Osteoblast (primary cell): ENCODE results near the gene KIF25. TPM values are rescaled to one million over a fixed set of nuclear protein-coding genes. Genes with fewer than 3 reads are reported as not detected.
A peak's percentile ranks its signal among the peaks of the same experiment; 100 is the strongest.

Experiments
- DNase-seq: peaks from one replicate; pipeline ENCODE4 v3.0.0; 2011; ENCODE audit warnings: low spot score, mixed read lengths; ENCODE audit not compliant: insufficient read length; ENCODE audit errors: missing footprints
- H2AFZ ChIP-seq: 2 replicates; pipeline ENCODE4 v1.6.0; 2011; ENCODE audit warnings: mild to moderate bottlenecking, low read length
- H3K27ac ChIP-seq: 2 replicates; pipeline ENCODE4 v1.5.1; 2011; ENCODE audit warnings: mild to moderate bottlenecking, low read depth, low read length, moderate library complexity
- H3K27me3 ChIP-seq: 2 replicates; pipeline ENCODE4 v1.6.0; 2012; ENCODE audit warnings: mild to moderate bottlenecking, control low read depth, inconsistent platforms, low read length, moderate library complexity; ENCODE audit not compliant: insufficient read depth
- H3K36me3 ChIP-seq: 2 replicates; pipeline ENCODE4 v1.5.1; 2011; ENCODE audit warnings: mild to moderate bottlenecking, low read length, control low read depth, moderate library complexity; ENCODE audit not compliant: insufficient read depth
- H3K4me1 ChIP-seq: 2 replicates; pipeline ENCODE4 v1.5.1; 2011; ENCODE audit warnings: mild to moderate bottlenecking, low read length, control low read depth, moderate library complexity; ENCODE audit not compliant: insufficient read depth
- H3K4me2 ChIP-seq: 2 replicates; pipeline ENCODE4 v1.6.0; 2011; ENCODE audit warnings: mild to moderate bottlenecking, low read length; ENCODE audit not compliant: insufficient read depth
- H3K4me3 ChIP-seq: fragments of 200-600 bp; sonication (generic); 3 replicates; pipeline ENCODE4 v1.5.1; 2012; ENCODE audit warnings: mild to moderate bottlenecking, low read length, inconsistent platforms; ENCODE audit not compliant: insufficient read depth
- H3K79me2 ChIP-seq: 2 replicates; pipeline ENCODE4 v1.6.0; 2012; ENCODE audit warnings: mild to moderate bottlenecking, low read length, control low read depth, inconsistent platforms; ENCODE audit not compliant: insufficient read depth
- H3K9me3 ChIP-seq: 2 replicates; pipeline ENCODE4 v1.5.1; 2011; ENCODE audit warnings: low read depth, low read length, control low read depth
- H4K20me1 ChIP-seq: 2 replicates; pipeline ENCODE4 v1.6.0; 2012; ENCODE audit warnings: mild to moderate bottlenecking, low read length, control low read depth; ENCODE audit not compliant: insufficient read depth
- total RNA-seq: library from RNA; depleted of rRNA; stranded (reverse); fragments of >200 nt; gene quantifications from 2 replicates; pipeline ENCODE4 v1.2.3, GENCODE V29; 2012
- TF ChIP-seq, protein P1 (sequence below): IDR thresholded peaks from 2 replicates; pipeline ENCODE4 v1.5.1; 2011; ENCODE audit warnings: mild to moderate bottlenecking, low read depth, low read length, moderate library complexity; ENCODE audit errors: extremely low read depth

The KIF25 gene
- total RNA-seq, 1 donor: not detected

DNA sequence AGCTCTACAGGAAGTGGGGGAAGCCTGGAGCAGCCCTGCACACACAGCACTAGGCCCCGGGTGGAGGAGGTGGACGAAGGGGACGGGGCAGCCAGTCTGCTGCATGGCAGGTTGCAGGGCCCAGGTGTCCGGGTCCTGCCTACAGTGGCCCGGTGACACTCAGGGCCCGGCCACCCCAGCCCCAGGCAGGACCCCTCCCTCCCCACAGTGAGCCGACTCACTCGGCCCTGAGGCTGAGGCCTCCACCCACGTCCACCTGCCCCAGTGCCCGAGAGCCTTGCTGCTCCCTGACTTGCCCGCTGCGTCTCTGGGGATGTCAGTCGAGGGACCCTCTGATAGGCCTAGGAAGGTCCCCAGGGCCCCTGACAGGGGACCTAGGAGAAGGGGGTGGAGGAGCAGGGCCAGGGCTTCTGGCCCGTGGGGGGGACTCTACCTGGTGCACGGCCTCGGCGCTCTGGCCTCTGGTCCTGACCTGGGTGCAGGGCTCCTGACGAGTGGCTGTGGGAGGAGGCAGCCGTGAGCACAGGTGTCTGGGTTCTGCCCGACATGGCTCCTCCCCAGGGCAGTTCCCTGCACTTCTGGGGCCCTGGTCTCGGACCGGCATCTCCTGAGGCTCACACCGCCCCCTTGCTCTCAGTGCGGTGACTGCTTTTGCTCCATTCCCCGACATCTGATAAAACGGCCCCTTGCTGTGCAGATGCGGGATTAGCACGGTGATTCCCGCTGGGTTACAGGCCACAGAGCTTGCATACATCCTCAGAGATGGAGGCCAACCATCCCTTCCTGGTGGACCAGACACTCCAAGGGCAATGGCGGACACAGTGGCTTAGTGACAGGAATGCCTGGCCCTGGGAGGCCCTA is 61.5 kb downstream of the KIF25 start:
- H3K4me2 ChIP-seq: no peak overlapping the region
- no peaks in the 10 kb centered on the region for H4K20me1 ChIP-seq
- no peaks in the 10 kb centered on the region for H3K9me3 ChIP-seq
- no peak overlapping the region for H2AFZ ChIP-seq
- TF ChIP-seq, protein P1, sequence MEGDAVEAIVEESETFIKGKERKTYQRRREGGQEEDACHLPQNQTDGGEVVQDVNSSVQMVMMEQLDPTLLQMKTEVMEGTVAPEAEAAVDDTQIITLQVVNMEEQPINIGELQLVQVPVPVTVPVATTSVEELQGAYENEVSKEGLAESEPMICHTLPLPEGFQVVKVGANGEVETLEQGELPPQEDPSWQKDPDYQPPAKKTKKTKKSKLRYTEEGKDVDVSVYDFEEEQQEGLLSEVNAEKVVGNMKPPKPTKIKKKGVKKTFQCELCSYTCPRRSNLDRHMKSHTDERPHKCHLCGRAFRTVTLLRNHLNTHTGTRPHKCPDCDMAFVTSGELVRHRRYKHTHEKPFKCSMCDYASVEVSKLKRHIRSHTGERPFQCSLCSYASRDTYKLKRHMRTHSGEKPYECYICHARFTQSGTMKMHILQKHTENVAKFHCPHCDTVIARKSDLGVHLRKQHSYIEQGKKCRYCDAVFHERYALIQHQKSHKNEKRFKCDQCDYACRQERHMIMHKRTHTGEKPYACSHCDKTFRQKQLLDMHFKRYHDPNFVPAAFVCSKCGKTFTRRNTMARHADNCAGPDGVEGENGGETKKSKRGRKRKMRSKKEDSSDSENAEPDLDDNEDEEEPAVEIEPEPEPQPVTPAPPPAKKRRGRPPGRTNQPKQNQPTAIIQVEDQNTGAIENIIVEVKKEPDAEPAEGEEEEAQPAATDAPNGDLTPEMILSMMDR: no peak
- H3K4me3 ChIP-seq: no peak overlapping the region
- H3K4me1 ChIP-seq: no peaks in the 10 kb centered on the region
- DNase-seq: no peak
- no peak overlapping the region for H3K27ac ChIP-seq
- H3K27me3 ChIP-seq: no peaks in the 10 kb centered on the region
- no peaks in the 10 kb centered on the region for H3K36me3 ChIP-seq
- no peaks in the 10 kb centered on the region for H3K79me2 ChIP-seq

DNA sequence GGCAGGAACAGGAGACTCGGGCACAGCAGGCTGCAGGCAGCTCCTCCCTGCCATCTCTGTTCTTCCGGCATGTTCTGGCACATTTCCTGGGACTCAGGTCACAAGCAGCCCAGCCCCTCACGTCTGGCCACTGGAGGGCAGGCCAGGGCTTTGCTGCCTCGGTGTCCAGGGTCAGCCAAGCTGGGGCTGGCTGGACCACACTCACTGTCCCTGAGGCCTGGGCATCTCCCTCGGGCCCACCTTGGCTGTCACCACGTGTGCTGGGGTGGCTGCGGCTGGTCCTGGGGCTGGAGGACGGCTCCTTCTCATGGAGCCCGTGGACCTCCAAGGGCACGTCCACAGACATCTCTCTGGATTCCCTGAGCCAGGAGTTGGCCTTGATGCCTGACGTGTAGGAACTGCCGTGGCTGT is 63.1 kb downstream of the KIF25 start:
- Histone ChIP-seq H3K27me3 (no peaks in the 10 kb centered on the region), H3K4me2 (no peak overlapping the region), H3K79me2 (no peaks in the 10 kb centered on the region), H2AFZ (peak overlapping the region; percentile 37), H3K36me3 (no peaks in the 10 kb centered on the region), H3K4me3 (no peak overlapping the region), H3K9me3 (no peaks in the 10 kb centered on the region), H4K20me1 (no peaks in the 10 kb centered on the region), H3K4me1 (no peaks in the 10 kb centered on the region), H3K27ac (no peak overlapping the region)
- TF ChIP-seq, protein P1: peak; percentile 58
- DNase-seq: peak; percentile 95

DNA sequence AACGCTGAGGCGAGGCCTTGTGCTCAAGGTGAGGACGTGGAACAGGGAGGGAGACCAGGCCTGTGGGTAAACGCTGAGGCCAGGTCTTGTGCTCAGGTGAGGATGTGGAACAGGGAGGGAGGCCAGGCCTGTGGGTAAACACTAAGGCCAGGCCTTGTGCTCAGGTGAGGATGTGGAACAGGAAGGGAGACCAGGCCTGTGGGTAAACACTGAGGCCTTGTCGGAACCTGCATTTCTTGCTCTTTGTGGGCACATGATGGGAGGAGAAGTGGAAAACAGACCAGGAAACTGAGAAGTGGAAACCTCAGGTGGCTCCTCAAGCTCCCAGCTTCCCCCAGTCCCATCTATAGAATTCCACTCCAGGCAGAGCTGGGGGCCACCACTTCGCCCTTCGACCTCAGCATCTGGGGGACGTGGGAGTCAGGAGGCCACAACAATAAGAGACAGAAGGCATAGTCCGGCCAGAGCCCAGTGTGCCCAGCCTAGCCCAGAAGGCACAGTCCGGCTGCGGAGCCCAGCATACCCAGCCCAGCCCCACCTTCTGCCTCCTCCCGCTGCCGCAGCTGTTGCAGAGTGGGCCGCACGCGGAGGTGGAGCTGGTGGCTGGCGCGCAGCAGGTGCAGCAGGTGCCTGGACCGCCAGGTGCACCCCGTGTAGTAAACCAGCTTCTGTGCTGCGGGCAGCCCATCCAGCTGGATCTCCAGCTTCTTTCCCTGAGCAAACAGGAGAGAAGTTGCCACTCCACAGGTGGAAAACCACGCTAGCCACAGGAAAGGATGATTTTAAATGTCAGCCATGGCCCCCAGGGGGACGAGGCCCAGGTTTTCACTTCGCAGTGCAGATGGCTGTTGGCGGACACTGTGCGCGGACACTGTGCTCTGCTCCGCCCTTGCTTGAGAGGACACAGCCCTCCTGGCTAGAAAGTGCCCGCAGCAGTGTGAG is 64.1 kb downstream of the KIF25 start:
- H3K9me3 ChIP-seq: no peaks in the 10 kb centered on the region
- H3K4me1 ChIP-seq: no peaks in the 10 kb centered on the region
- no peak overlapping the region for H3K4me2 ChIP-seq
- H2AFZ ChIP-seq: no peak overlapping the region
- no peak for DNase-seq
- H3K79me2 ChIP-seq: no peaks in the 10 kb centered on the region
- no peak overlapping the region for H3K4me3 ChIP-seq
- H3K27me3 ChIP-seq: no peaks in the 10 kb centered on the region
- TF ChIP-seq, protein P1: no peak
- no peaks in the 10 kb centered on the region for H3K36me3 ChIP-seq
- no peak overlapping the region for H3K27ac ChIP-seq
- H4K20me1 ChIP-seq: no peaks in the 10 kb centered on the region
